Left hindlimb (tissue), 1 donor: ENCODE measurements around the gene WFIKKN2.

Experiments used
- DNase-seq: peaks from one replicate; pipeline ENCODE4 v3.0.0-alpha.2; 2018

Gene WFIKKN2

GRCh38 chr17:50834429-50835300 lies 721 bp upstream of the WFIKKN2 start:
- DNase-seq: peak; percentile 68

GRCh38 chr17:50836826-50837225 lies 1.4 kb downstream of the WFIKKN2 start:
- DNase-seq: no peak

GRCh38 chr17:50837286-50837979 lies 2.0 kb downstream of the WFIKKN2 start:
- DNase-seq: no peak

- DNase-seq: no peak
Measured at GRCh38 chr17:50837980-50838954, 2.9 kb downstream of the WFIKKN2 start.

GRCh38 chr17:50839591-50840310 lies 4.4 kb downstream of the WFIKKN2 start:
- no peak for DNase-seq

- no peak for DNase-seq
Measured at GRCh38 chr17:50840311-50840851, 5.0 kb downstream of the WFIKKN2 start.

GRCh38 chr17:50841277-50841948 lies 6.0 kb downstream of the WFIKKN2 start:
- DNase-seq: no peak

GRCh38 chr17:50841949-50842354 lies 6.6 kb downstream of the WFIKKN2 start:
- peak; percentile 82 for DNase-seq

- DNase-seq: no peak
Measured at GRCh38 chr17:50842506-50843149, 7.2 kb downstream of the WFIKKN2 start.

- no peak for DNase-seq
Measured at GRCh38 chr17:50843150-50843905, 7.9 kb downstream of the WFIKKN2 start.

GRCh38 chr17:50844117-50844700 lies 8.8 kb downstream of the WFIKKN2 start:
- no peak for DNase-seq

GRCh38 chr17:50845240-50846147 lies 10.1 kb downstream of the WFIKKN2 start:
- DNase-seq: no peak

- DNase-seq: no peak
Measured at GRCh38 chr17:50847566-50847965, 12.2 kb downstream of the WFIKKN2 start.

GRCh38 chr17:50848039-50848438 lies 12.7 kb downstream of the WFIKKN2 start:
- no peak for DNase-seq

- no peak for DNase-seq
Measured at GRCh38 chr17:50848711-50849110, 13.3 kb downstream of the WFIKKN2 start.

- no peak for DNase-seq
Measured at GRCh38 chr17:50850640-50851039, 15.3 kb downstream of the WFIKKN2 start.

- DNase-seq: no peak
Measured at GRCh38 chr17:50853015-50853615, 17.7 kb downstream of the WFIKKN2 start.

- no peak for DNase-seq
Measured at GRCh38 chr17:50853781-50854180, 18.4 kb downstream of the WFIKKN2 start.
